Activated T-cell treated with anti-CD3 and anti-CD28 coated beads, Interleukin-2, amount 50 U/mL, for 48 hours (primary cell): ENCODE results near the gene A2ML1.
A peak's percentile ranks its signal among the peaks of the same experiment; 100 is the strongest.
"Not testable (repeated sequence)": the region's sequence is repeated elsewhere in the genome, so short reads cannot be mapped to it uniquely, and the experiment has no call there.

Source experiments
- DNase-seq, 2 experiments: peaks; one replicate each; pipeline ENCODE4 v3.0.0-alpha.2; 2020

A2ML1 gene

GRCh38 chr12:8859448-8859847 lies 37.0 kb downstream of the A2ML1 start:
- DNase-seq = not testable (repeated sequence)

GRCh38 chr12:8860165-8860961 lies 37.9 kb downstream of the A2ML1 start:
- DNase-seq = peak; percentile 41 to 43

- no peak for DNase-seq
Measured at GRCh38 chr12:8866429-8866828, 44.0 kb downstream of the A2ML1 start.

GRCh38 chr12:8867009-8867408 lies 44.6 kb downstream of the A2ML1 start:
- DNase-seq = no peak

DNA sequence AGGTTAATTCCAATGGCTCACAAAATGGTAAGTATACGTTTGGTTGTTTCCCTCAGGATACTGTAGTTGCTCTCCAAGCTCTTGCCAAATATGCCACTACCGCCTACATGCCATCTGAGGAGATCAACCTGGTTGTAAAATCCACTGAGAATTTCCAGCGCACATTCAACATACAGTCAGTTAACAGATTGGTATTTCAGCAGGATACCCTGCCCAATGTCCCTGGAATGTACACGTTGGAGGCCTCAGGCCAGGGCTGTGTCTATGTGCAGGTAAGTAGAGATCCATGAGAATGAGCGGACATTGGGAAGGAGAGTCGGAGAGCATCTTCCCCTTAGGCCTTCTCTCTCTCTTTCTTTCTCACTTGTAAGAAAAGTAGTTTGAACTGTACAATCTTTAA lies 45.4 kb downstream of the A2ML1 start:
- no peak for DNase-seq

DNA sequence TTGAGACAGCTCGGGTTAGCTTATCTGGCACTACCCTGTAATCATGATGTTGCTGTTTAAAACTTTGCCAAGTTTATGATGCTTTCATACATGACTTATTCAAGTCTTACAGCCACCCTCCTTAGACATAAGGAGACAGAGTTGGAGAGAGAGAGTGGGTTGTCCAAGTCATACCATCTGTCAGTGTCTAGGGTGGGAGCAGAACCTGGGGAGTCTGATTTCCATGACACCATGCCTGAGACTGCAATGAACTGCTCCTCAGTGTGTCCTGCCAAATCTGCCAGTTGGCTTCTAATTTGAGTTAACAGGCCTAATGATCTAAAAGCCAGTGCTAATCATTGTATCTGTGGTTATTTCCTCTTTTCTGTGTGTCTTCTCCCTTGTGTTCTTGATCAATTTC lies 48.2 kb downstream of the A2ML1 start:
- DNase-seq = no peak

- no peak for DNase-seq
Measured at GRCh38 chr12:8871068-8871467, 48.6 kb downstream of the A2ML1 start.

DNA sequence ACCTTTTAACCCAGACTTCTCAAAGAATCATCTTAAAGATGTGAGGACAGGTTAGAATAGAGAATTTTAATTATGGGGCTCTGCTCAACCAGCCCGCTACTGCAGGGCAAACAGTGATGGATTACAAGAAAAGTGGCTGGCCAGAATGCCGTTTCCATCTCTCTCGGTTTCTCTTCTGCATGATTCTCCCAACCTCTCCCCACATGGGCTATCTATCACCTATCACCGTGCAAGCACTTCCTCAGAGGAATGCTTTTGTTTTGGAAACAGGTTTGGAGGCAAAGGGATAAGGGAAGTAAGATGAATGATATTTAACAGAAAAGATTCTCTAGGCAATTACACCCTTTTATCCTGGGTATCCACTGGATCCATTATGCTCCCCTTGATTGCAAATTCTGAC lies 54.5 kb downstream of the A2ML1 start:
- no peak for DNase-seq

DNA sequence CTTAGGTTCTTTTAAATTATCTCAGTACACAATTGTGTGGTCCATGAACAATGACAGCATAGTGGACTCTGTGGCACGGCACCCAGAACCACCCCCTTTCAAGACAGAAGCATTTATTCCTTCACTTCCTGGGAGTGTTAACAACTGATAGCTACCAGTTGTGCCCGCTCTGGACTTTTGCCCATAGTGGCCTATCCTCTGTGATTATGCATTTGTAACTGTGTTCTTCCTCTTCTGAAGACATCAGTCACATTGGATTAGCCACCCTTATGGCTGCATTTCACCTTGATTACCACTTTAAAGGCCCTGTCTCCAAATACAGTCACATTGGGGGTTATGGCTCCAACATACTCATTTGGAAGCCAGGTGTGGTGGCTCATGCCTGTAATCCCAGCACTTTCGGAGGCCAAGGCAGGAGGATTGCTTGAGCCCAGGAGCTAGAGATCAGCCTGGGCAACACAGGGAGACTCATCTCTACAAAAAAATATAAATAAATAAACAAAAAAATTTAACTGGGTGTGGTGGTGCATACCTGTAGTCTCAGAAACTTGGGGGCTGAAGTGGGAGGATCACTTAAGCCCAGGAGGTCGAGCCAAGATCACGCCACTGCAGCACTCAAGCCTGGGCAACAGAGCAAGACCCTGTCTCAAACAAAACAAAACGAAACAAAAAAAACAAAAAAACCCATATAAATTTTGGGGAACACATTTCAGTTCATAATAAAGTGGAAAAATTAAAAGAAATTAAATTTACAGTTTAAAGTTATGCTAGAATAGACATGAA lies 64.3 kb downstream of the A2ML1 start:
- no peak for DNase-seq

- no peak for DNase-seq
Measured at GRCh38 chr12:8887285-8887715, 64.9 kb downstream of the A2ML1 start.

GRCh38 chr12:8890313-8891085 lies 68.1 kb downstream of the A2ML1 start:
- peak; percentile 69 to 74 for DNase-seq

DNA sequence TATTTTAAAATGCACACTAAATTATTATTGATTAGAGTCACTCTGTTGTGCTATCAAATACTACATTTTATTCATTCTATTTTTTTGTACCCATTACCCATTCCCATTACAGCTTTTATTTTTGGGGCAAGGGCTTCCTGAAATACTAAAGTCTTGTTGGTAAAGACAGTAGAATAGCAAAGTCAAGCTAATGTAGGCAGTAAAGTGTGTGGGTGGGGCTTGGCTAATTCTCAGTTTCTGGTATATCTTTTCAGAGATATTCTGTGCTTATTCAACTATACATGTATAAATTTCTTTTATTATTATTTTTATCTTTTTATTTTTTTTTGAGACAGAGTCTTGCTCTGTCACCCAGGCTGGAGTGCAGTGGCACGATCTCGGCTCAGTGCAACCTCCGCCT lies 69.6 kb downstream of the A2ML1 start:
- no peak for DNase-seq

DNA sequence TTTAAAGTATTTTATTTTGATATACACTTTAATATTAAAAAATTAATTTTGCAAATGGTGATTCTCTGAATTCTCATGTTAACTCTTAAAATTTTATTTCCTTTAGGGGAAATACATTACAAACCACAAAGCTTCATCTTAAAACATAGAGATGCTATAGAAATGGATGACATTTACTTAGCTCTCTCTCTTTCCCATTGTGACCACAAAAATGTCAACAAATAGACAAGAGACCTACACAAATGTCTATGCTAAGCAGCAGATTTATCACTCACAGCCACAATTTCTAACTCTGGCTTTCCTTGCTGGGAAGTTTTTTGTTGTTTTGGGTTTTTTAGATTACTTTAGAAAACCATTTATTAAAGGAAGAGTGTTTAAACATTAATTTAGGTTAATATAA lies 72.0 kb downstream of the A2ML1 start:
- no peak for DNase-seq

DNA sequence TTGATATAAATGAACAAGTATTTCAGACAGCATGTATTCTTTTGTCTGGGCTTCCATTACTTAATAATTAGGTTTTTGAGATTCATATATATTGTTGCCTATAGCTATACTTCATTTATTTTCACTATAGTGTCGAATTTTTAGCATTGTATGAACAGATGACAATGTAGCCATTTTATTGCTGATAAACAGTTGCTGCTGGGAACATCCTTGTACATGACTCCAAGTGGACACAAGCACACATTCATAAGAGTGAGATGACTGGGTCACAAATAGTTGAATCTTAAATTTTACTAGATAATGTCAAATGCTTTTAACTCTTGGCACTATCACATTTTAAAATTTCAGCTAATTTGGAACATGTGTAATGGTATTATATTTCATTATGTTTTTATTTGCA lies 72.6 kb downstream of the A2ML1 start:
- no peak for DNase-seq

- DNase-seq = no peak
Measured at GRCh38 chr12:8897081-8897480, 74.7 kb downstream of the A2ML1 start.

GRCh38 chr12:8899830-8900229 lies 77.4 kb downstream of the A2ML1 start:
- no peak for DNase-seq

DNA sequence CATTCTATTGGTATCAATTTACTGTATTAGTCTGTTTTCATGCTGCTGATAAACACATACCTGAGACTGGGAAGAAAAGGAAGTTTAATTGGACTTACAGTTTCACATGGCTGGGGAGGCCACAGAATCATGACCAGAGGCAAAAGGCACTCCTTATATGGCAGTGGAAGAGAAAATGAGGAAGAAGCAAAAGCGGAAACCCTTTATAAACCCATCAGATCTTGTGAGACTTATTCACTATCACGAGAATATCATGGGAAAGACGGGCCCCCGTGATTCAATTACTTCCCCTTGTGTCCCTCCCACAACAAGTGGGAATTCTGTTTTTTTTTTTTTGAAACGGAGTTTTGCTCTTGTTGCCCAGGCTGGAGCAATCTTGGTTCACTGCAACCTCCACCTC lies 80.3 kb downstream of the A2ML1 start:
- DNase-seq = not testable (repeated sequence)

DNA sequence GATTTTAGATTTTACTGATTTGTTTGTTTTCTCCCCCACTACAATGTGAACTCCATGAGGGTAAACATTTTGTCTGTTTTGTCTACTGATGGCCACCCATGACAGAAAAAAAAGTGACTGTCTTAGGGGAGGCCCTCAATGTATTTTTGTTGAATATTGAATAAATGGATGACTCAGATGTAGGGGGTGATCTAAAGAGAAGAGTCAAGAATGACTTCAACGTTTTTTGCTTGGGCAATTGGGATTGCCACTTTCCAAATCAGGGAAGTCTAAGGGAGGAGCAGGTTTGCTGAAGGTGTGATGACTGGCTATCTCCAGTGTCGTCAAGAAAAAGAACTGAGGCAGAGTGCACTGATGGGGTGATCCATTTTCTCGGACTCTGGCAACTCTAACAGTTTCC lies 81.2 kb downstream of the A2ML1 start:
- no peak for DNase-seq

- no peak for DNase-seq
Measured at GRCh38 chr12:8904665-8905064, 82.2 kb downstream of the A2ML1 start.

GRCh38 chr12:8905546-8905945 lies 83.1 kb downstream of the A2ML1 start:
- no peak for DNase-seq

DNA sequence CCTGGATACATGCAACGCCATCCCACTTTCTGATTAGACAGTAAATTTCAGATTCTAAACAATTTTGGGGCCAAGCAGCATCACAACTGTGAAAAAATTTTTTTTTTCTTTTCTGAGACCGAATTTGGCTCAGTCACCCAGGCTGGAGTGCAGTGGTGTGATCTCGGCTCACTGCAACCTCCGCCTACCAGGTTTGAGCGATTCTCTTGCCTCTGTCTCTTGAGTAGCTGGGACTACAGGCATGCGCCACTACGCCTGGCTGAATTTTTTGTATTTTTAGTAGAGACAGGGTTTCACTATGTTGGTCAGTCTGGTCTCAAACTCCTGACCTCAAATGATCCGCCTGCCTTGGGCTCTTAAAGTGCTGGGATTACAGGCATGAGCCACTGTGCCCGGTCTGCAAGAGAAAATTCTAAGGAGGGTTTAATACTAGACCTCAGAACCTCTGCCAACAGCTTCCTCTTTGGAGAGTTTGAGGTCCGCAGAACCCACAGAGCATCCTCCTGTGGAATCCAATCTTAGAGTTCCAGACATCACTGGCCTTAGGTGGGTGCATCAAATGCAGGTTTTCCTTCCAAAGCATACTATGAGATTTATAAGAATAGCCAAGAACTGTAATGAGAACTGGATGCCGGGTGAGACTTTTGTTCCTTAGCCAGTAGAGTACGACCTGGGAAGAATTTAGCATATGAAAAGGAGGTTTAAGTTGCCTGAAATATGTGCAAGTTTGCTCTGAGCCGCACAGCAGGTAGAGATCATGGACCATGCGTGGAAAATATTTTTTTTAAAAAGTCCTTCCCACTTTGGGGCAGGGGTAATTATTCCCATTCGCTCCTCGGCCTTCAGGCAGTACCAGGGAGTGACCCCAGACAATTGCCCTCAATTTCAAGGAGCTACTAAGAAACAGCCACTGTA lies 84.1 kb downstream of the A2ML1 start:
- DNase-seq = no peak

GRCh38 chr12:8907513-8907912 lies 85.1 kb downstream of the A2ML1 start:
- DNase-seq = no peak
